OCI-LY7 (cell line): ENCODE data around the gene DNMBP.

ENCODE experiments used
- EZH2phosphoT487 ChIP-seq: fragments of 200-600 bp; sonication (generic); IDR thresholded peaks from 2 replicates; pipeline ENCODE4 v1.6.1; 2018; ENCODE audit warnings: low read depth, borderline replicate concordance, mild to moderate bottlenecking, mixed run types, antibody characterized with exemption, low read length, moderate library complexity, mixed read lengths
- TF ChIP-seq, protein P1 (sequence below): fragments of 200-600 bp; sonication (generic); conservative IDR thresholded peaks from 2 replicates; pipeline ENCODE4 v1.5.1; 2014; ENCODE audit warnings: mild to moderate bottlenecking, antibody characterized with exemption, low read length, moderate library complexity, mixed read lengths

- TF ChIP-seq, protein P1, sequence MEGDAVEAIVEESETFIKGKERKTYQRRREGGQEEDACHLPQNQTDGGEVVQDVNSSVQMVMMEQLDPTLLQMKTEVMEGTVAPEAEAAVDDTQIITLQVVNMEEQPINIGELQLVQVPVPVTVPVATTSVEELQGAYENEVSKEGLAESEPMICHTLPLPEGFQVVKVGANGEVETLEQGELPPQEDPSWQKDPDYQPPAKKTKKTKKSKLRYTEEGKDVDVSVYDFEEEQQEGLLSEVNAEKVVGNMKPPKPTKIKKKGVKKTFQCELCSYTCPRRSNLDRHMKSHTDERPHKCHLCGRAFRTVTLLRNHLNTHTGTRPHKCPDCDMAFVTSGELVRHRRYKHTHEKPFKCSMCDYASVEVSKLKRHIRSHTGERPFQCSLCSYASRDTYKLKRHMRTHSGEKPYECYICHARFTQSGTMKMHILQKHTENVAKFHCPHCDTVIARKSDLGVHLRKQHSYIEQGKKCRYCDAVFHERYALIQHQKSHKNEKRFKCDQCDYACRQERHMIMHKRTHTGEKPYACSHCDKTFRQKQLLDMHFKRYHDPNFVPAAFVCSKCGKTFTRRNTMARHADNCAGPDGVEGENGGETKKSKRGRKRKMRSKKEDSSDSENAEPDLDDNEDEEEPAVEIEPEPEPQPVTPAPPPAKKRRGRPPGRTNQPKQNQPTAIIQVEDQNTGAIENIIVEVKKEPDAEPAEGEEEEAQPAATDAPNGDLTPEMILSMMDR, result no peak
- no peak for TF ChIP-seq EZH2phosphoT487
Observed at GRCh38 chr10:99977916-99978315, 31.8 kb downstream of the DNMBP start.
